WTC11 (cell line): Measurements from ENCODE around the gene FAM20C. TPM values are rescaled to one million over a fixed set of nuclear protein-coding genes. Genes with fewer than 3 reads are reported as not detected.

ENCODE experiments used
- ATAC-seq: fragments of 200-7000 bp; cut with Tn5 transposase; 2 replicates; pipeline ENCODE4 v1.10.0; 2021; ENCODE audit warnings: mild to moderate bottlenecking, moderate library complexity
- CTCF ChIA-PET: fragments of 300-600 bp; sonication (Branson Sonifier 250); formaldehyde crosslinking; loops from one replicate; lab custom pipeline; 2021; ENCODE audit warnings: antibody characterized with exemption; lab: Charles Lee
- POLR2A ChIA-PET: fragments of 350-600 bp; sonication (Branson Sonifier 250); formaldehyde crosslinking; loops from one replicate; lab custom pipeline; 2021; ENCODE audit warnings: antibody characterized with exemption; lab: Charles Lee
- DNase-seq: peaks from one replicate; pipeline ENCODE4 v3.0.0; 2021; ENCODE audit warnings: low spot score
- H3K27ac Mint-ChIP-seq: 2 replicates; pipeline ENCODE4 v1.8.0; 2021; ENCODE audit warnings: mixed read lengths
- H3K27me3 Mint-ChIP-seq: 2 replicates; pipeline ENCODE4 v1.8.0; 2021; ENCODE audit warnings: low read depth, mild to moderate bottlenecking, moderate library complexity, mixed read lengths
- H3K36me3 Mint-ChIP-seq: 2 replicates; pipeline ENCODE4 v1.8.0; 2021; ENCODE audit warnings: mixed read lengths
- H3K4me1 Mint-ChIP-seq: 2 replicates; pipeline ENCODE4 v1.8.0; 2022; ENCODE audit warnings: mixed read lengths
- H3K4me3 Mint-ChIP-seq: 2 replicates; pipeline ENCODE4 v1.8.0; 2021; ENCODE audit warnings: mild to moderate bottlenecking, moderate library complexity, mixed read lengths
- H3K9me3 Mint-ChIP-seq: 2 replicates; pipeline ENCODE4 v1.8.0; 2021; ENCODE audit warnings: mixed read lengths
- ATF2 ChIP-seq: sonication (generic); formaldehyde crosslinking; IDR thresholded peaks from 2 replicates; pipeline ENCODE4 v1.8.1; 2022; ENCODE audit warnings: low read depth, missing genetic modification reagents, borderline replicate concordance
- CREB1 ChIP-seq: sonication (generic); formaldehyde crosslinking; IDR thresholded peaks from 2 replicates; pipeline ENCODE4 v1.8.0; 2023; ENCODE audit warnings: mild to moderate bottlenecking, missing genetic modification reagents
- E2F5 ChIP-seq: sonication (generic); formaldehyde crosslinking; IDR thresholded peaks from 2 replicates; pipeline ENCODE4 v1.8.1; 2022; ENCODE audit warnings: mild to moderate bottlenecking, moderate library complexity, missing genetic modification reagents
- EMX1 ChIP-seq: fragments of 250-450 bp; sonication (Bioruptor Pico); IDR thresholded peaks from 2 replicates; pipeline ENCODE4 v1.8.0; 2021; ENCODE audit warnings: mild to moderate bottlenecking
- JAZF1 ChIP-seq: fragments of 250-450 bp; sonication (Bioruptor Pico); IDR thresholded peaks from 2 replicates; pipeline ENCODE4 v1.9.0; 2021; ENCODE audit warnings: moderate library complexity, mild to moderate bottlenecking, inconsistent platforms
- MLX ChIP-seq: sonication (generic); formaldehyde crosslinking; IDR thresholded peaks from 2 replicates; pipeline ENCODE4 v1.8.1; 2023; ENCODE audit warnings: mild to moderate bottlenecking, missing genetic modification reagents, moderate library complexity
- NFE2L1 ChIP-seq: sonication (generic); formaldehyde crosslinking; IDR thresholded peaks from 2 replicates; pipeline ENCODE4 v1.8.1; 2023; ENCODE audit warnings: missing genetic modification reagents
- NFYB ChIP-seq: sonication (generic); formaldehyde crosslinking; conservative IDR thresholded peaks from 2 replicates; pipeline ENCODE4 v1.8.0; 2022; ENCODE audit warnings: low read depth, missing genetic modification reagents
- NR1H2 ChIP-seq: sonication (generic); formaldehyde crosslinking; IDR thresholded peaks from 2 replicates; pipeline ENCODE4 v1.9.0; 2021; ENCODE audit warnings: mild to moderate bottlenecking, moderate library complexity, missing genetic modification reagents
- NR2C2 ChIP-seq: sonication (generic); formaldehyde crosslinking; IDR thresholded peaks from 2 replicates; pipeline ENCODE4 v1.8.0; 2022; ENCODE audit warnings: mild to moderate bottlenecking, missing genetic modification reagents
- NR3C1 ChIP-seq: sonication (generic); formaldehyde crosslinking; conservative IDR thresholded peaks from 2 replicates; pipeline ENCODE4 v1.8.1; 2023; ENCODE audit warnings: low read depth, mild to moderate bottlenecking, missing genetic modification reagents
- PREB ChIP-seq: sonication (generic); formaldehyde crosslinking; IDR thresholded peaks from 2 replicates; pipeline ENCODE4 v1.8.1; 2022; ENCODE audit warnings: mild to moderate bottlenecking, missing genetic modification reagents, moderate library complexity, borderline replicate concordance
- SOX15 ChIP-seq: fragments of 250-450 bp; sonication (Bioruptor Pico); IDR thresholded peaks from 2 replicates; pipeline ENCODE4 v1.9.0; 2021; ENCODE audit warnings: mild to moderate bottlenecking
- TCF7 ChIP-seq: sonication (generic); formaldehyde crosslinking; IDR thresholded peaks from 2 replicates; pipeline ENCODE4 v1.8.0; 2022; ENCODE audit warnings: mild to moderate bottlenecking, low read depth, missing genetic modification reagents, moderate library complexity
- ZMAT4 ChIP-seq: fragments of 250-450 bp; sonication (Bioruptor Pico); IDR thresholded peaks from 2 replicates; pipeline ENCODE4 v1.9.0; 2021; ENCODE audit warnings: mild to moderate bottlenecking
- total RNA-seq: library from RNA; stranded (reverse); gene quantifications from 3 replicates; pipeline ENCODE4 v1.2.3, GENCODE V29; 2021
- TF ChIP-seq, protein P1 (sequence below): sonication (generic); formaldehyde crosslinking; IDR thresholded peaks from 2 replicates; pipeline ENCODE4 v1.8.1; 2023; ENCODE audit warnings: mild to moderate bottlenecking, missing genetic modification reagents, moderate library complexity
- TF ChIP-seq, protein P2 (sequence below): sonication (generic); formaldehyde crosslinking; IDR thresholded peaks from 2 replicates; pipeline ENCODE4 v1.8.0; 2022; ENCODE audit warnings: mild to moderate bottlenecking, missing genetic modification reagents
- TF ChIP-seq, protein P3 (sequence below): sonication (generic); formaldehyde crosslinking; IDR thresholded peaks from 2 replicates; pipeline ENCODE4 v1.8.1; 2023; ENCODE audit warnings: mild to moderate bottlenecking, missing genetic modification reagents, borderline replicate concordance

FAM20C gene
- total RNA-seq, 1 experiment from 2014 or later, result 64.9 TPM

GRCh38 chr7:236967-237366 is 44.6 kb downstream of the FAM20C start (continued):
- TF ChIP-seq CREB1, result no peak

- ChIA-PET POLR2A (no interaction called here), CTCF (no interaction called here)
- no peak for TF ChIP-seq JAZF1 (CRISPR knock-in tag)
- no peak for TF ChIP-seq E2F5 (CRISPR knock-in tag)
- TF ChIP-seq, protein P1, sequence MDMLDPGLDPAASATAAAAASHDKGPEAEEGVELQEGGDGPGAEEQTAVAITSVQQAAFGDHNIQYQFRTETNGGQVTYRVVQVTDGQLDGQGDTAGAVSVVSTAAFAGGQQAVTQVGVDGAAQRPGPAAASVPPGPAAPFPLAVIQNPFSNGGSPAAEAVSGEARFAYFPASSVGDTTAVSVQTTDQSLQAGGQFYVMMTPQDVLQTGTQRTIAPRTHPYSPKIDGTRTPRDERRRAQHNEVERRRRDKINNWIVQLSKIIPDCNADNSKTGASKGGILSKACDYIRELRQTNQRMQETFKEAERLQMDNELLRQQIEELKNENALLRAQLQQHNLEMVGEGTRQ (CRISPR knock-in tag), result no peak
- no peak for TF ChIP-seq NR2C2
- TF ChIP-seq, protein P2, sequence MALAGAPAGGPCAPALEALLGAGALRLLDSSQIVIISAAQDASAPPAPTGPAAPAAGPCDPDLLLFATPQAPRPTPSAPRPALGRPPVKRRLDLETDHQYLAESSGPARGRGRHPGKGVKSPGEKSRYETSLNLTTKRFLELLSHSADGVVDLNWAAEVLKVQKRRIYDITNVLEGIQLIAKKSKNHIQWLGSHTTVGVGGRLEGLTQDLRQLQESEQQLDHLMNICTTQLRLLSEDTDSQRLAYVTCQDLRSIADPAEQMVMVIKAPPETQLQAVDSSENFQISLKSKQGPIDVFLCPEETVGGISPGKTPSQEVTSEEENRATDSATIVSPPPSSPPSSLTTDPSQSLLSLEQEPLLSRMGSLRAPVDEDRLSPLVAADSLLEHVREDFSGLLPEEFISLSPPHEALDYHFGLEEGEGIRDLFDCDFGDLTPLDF, result no peak
- TF ChIP-seq SOX15 (CRISPR knock-in tag), result no peak
- no peak for TF ChIP-seq ZMAT4 (CRISPR knock-in tag)
- no peak for TF ChIP-seq ATF2 (CRISPR knock-in tag)
- TF ChIP-seq MLX, result no peak
- H3K27ac Mint-ChIP-seq, result no peak overlapping the region
- H3K27me3 Mint-ChIP-seq, result no peaks in the 10 kb centered on the region
- no peak overlapping the region for H3K4me3 Mint-ChIP-seq
- no peaks in the 10 kb centered on the region for H3K9me3 Mint-ChIP-seq
- no peak for DNase-seq
- no peak for ATAC-seq
- H3K36me3 Mint-ChIP-seq, result no peaks in the 10 kb centered on the region
- H3K4me1 Mint-ChIP-seq, result no peaks in the 10 kb centered on the region; the same call in 1 of the 2 replicates
Observed at GRCh38 chr7:237385-237784, 45.0 kb downstream of the FAM20C start.

- Mint-ChIP-seq H3K36me3 (no peaks in the 10 kb centered on the region; the same call in 1 of the 2 replicates), H3K27me3 (no peaks in the 10 kb centered on the region), H3K4me3 (no peak overlapping the region), H3K4me1 (no peaks in the 10 kb centered on the region; the same call in 1 of the 2 replicates), H3K9me3 (no peaks in the 10 kb centered on the region), H3K27ac (no peak overlapping the region)
- no peak for DNase-seq
- ChIA-PET CTCF (no interaction called here), POLR2A (no interaction called here)
- ATAC-seq, result no peak
- TF ChIP-seq PREB (CRISPR knock-in tag), result no peak
- TF ChIP-seq NFYB (CRISPR knock-in tag), result no peak
- no peak for TF ChIP-seq ZMAT4 (CRISPR knock-in tag)
- no peak for TF ChIP-seq TCF7 (CRISPR knock-in tag)
- no peak for TF ChIP-seq NR3C1 (CRISPR knock-in tag)
- TF ChIP-seq, protein P1 (CRISPR knock-in tag), result no peak
- no peak for TF ChIP-seq NFE2L1 (CRISPR knock-in tag)
- TF ChIP-seq, protein P2, result no peak
- TF ChIP-seq, protein P3, sequence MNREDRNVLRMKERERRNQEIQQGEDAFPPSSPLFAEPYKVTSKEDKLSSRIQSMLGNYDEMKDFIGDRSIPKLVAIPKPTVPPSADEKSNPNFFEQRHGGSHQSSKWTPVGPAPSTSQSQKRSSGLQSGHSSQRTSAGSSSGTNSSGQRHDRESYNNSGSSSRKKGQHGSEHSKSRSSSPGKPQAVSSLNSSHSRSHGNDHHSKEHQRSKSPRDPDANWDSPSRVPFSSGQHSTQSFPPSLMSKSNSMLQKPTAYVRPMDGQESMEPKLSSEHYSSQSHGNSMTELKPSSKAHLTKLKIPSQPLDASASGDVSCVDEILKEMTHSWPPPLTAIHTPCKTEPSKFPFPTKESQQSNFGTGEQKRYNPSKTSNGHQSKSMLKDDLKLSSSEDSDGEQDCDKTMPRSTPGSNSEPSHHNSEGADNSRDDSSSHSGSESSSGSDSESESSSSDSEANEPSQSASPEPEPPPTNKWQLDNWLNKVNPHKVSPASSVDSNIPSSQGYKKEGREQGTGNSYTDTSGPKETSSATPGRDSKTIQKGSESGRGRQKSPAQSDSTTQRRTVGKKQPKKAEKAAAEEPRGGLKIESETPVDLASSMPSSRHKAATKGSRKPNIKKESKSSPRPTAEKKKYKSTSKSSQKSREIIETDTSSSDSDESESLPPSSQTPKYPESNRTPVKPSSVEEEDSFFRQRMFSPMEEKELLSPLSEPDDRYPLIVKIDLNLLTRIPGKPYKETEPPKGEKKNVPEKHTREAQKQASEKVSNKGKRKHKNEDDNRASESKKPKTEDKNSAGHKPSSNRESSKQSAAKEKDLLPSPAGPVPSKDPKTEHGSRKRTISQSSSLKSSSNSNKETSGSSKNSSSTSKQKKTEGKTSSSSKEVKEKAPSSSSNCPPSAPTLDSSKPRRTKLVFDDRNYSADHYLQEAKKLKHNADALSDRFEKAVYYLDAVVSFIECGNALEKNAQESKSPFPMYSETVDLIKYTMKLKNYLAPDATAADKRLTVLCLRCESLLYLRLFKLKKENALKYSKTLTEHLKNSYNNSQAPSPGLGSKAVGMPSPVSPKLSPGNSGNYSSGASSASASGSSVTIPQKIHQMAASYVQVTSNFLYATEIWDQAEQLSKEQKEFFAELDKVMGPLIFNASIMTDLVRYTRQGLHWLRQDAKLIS, result no peak
- TF ChIP-seq NR1H2 (CRISPR knock-in tag), result no peak
- no peak for TF ChIP-seq EMX1 (CRISPR knock-in tag)
Observed at GRCh38 chr7:240146-240676, 47.8 kb downstream of the FAM20C start.
